Activated CD4-positive, CD25-positive, alpha-beta regulatory T cell treated with anti-CD3 and anti-CD28 coated beads, Interleukin-2, amount 50 U/mL, for 72 hours (primary cell): Measurements from ENCODE around the gene FAM209A.
"Not testable (repeated sequence)": the region's sequence is repeated elsewhere in the genome, so short reads cannot be mapped to it uniquely, and the experiment has no call there.

Experiments
- DNase-seq: peaks from one replicate; pipeline ENCODE4 v3.0.0; 2021

Gene FAM209A, protein sequence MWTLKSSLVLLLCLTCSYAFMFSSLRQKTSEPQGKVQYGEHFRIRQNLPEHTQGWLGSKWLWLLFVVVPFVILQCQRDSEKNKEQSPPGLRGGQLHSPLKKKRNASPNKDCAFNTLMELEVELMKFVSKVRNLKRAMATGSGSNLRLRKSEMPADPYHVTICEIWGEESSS

DNA sequence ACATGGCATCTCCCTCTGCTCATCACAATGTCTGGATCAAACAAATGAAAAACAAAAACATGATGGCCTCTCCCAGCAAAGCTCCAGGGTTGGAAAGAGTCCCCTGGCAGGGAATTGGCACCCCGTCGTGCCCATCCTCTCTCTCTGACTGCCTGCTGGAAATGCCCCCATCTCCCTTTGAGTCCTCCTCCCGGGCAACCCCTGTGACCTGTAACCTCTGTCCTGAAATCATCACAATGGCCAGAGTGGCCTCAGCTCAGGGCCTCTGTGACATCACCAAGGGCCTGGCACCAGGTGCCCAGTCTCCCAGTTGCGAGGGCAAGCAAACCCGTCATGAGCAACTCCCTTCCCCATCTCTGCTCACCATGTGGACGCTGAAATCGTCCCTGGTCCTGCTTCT, at the start of gene FAM209A:
TSS of gene FAM209A (plus strand) at position 301 of the 400 bp plus-strand sequence. CDS start at position 366, 65 bp downstream.
- DNase-seq = not testable (repeated sequence)

DNA sequence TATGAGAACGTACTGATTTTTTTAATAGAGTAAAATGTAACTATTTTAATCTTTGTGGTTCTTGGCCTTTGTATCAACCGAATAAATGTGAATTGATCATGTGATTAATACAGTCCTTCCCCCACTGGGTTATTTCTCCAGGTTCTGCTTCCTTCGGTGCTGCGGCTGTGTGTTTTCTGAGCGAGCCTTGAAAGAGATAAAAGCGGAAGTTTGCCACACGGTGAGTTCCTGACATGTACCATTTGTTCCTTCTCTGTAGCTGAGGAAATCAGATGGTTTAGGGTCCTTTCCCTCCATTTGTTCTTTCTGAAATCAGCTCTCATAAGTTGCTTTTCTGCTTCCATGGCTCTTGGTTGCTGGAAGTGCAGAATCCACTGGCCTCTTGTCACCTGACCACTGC, 40.6 kb upstream of the FAM209A start:
- no peak for DNase-seq

- no peak for DNase-seq
These were observed 37.3 kb upstream of the FAM209A start for GRCh38 chr20:56487216-56487615.

DNA sequence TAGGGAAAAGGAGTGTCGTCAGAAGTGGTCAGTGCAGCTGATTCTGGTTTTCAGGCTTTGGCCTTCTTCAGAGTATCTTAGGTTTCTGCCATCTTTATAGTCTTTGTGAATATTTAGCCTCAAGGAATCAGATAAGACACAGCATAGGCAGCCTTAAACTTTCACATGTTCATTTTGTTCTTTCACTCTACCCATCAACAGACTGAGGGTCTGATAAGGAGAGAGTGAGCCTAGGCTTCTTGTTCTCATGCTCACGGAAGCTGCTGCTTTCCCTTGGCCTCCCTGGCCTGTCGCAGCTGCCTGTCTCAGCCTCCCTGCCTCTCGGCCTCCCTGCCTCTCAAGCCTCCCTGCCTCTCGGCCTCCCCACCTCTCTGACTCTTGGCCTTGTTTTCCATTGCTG, 36.0 kb upstream of the FAM209A start:
- no peak for DNase-seq

DNA sequence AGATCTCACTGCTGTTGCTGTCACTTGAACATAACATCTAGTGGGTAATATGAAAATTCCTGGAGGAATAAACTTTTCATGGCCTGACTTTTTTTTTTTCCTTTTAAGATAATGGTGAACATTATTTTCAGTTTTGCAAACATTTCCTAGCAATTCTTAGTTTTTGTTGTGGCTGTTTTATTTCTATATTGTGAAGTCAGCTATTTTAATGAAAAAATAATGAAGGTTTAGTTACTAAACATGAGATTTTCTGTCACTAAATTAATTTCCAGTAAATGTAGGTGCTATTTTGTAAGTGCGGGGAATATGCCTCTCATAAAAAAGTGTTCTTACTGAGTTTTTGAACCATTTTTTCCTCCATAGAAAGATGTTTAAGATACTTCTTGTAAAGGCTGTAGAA, 23.4 kb upstream of the FAM209A start:
- DNase-seq = no peak

- no peak for DNase-seq
These were observed 20.6 kb upstream of the FAM209A start for GRCh38 chr20:56503916-56504315.

DNA sequence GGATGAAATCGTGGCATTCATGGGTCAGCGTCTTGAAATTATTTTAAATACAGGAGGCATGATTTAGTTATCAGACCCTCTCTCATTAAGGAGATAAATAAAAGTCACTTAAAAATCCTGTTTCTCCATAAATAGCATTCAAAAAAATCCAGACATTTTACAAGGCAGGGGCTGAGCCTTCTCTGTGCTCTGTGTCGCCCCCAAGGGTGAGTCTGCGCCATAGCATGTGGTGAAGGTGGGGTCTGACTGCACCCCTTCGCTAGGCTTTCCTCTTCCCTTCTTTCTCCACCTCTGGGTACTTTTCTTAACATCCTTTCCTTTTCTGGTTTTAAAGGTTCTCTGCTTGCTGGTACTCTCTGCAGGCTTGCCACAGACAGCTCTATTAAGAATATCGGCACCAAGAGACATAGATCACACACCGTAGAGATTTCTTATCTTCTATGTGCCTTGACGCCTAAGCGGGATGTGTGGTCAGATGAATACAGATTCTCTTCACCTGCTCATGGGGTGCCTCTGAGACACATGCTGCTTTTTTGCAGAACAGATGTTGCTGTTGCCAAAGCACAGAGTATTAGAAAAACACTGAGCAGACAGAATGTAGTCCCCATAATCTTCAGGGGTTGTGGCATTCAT, 20.1 kb upstream of the FAM209A start:
- no peak for DNase-seq

- no peak for DNase-seq
These were observed 18.4 kb upstream of the FAM209A start for GRCh38 chr20:56506103-56506502.

- no peak for DNase-seq
These were observed 12.6 kb upstream of the FAM209A start for GRCh38 chr20:56511926-56512325.

DNA sequence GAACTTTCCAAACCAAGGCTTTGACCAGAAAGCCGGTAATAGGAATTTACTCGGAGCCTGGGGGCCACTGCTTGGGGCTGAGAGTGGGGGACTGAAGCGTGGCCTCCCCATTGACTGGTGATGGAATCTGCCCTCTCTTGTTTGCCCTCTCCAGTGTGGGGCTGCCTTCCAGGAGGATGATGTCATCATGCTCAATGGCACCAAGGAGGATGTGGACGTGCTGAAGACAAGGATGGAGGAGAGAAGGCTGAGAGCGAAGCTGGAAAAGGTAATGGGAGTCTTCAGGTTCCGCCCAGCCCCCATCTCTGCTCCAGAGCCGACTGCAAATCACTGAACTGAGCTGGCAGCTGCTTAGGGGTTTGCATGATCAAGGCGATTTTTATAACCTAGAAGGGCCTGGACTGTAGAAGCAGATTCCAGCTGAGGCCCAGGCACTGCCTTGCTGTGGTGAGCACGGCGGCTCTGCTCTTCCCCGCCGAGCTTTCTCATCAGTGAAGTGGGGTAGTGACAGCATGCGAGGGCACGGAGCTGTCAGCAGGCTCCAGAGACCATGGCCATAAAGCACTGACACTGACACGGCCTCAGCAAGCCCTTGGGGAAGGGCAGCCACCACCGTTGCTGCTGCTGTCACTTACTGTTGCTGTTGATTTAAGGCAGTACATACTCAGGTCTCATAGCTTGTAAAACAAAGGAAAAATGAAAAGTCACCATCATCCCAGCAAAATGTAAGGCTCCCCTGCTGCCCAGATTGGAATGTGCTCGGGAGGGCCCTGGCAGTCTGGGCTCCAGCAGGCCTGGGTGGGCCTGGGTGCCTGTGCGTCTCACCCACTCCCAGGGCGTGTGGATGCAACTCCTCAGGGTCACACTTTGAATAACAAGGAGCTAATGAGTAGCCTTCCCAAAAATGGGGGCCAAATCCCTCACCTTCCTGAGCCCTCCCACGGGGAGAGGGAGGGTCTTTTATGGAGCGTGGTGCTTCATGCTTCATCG, 11.1 kb upstream of the FAM209A start:
- no peak for DNase-seq

- DNase-seq = no peak
These were observed 7.9 kb upstream of the FAM209A start for GRCh38 chr20:56516631-56517030.

GRCh38 chr20:56517211-56517610, 7.3 kb upstream of the FAM209A start:
- DNase-seq = no peak

GRCh38 chr20:56517641-56518040, 6.9 kb upstream of the FAM209A start:
- DNase-seq = no peak

DNA sequence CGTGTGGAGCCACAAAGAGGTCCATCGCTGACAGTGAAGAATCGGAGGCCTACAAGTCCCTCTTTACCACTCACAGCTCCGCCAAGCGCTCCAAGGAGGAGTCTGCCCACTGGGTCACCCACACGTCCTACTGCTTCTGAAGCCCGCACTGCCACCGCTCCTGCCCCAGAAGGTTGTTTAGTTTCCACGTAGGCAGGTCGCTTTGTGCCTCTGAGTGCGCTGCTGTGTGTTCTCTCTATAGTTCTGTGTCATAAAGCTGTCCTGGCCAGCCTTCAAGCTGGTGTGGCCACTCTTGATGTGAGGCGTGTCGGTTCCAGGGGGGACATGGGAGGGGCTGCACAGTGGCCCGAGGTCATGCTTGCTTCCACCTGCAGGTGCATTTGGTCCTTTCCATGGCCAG, 6.4 kb upstream of the FAM209A start:
- no peak for DNase-seq

GRCh38 chr20:56518721-56519398, 5.7 kb upstream of the FAM209A start:
- no peak for DNase-seq

GRCh38 chr20:56519551-56519950, 5.0 kb upstream of the FAM209A start:
- DNase-seq = no peak

DNA sequence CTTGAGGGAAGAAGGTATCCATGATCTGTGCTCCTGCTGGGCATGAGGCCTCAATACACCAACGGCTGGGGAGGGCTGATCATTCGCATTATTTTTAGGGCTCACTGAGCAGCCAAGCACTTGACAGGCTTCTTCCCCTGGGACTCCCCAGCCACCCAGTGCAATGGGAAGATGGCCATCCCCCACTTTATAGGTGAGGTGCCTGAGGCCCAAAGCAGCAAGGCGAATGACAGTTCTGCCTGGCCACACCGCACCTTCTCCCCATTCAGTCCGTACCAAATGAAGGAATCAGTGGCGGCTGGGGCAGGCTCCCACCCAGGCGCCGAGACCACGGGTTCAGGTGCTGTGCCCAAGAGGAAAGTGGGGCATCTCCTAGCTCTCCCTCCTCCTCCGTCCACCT, 4.4 kb upstream of the FAM209A start:
- no peak for DNase-seq

GRCh38 chr20:56520746-56521354, 3.7 kb upstream of the FAM209A start:
- DNase-seq = not testable (repeated sequence)

DNA sequence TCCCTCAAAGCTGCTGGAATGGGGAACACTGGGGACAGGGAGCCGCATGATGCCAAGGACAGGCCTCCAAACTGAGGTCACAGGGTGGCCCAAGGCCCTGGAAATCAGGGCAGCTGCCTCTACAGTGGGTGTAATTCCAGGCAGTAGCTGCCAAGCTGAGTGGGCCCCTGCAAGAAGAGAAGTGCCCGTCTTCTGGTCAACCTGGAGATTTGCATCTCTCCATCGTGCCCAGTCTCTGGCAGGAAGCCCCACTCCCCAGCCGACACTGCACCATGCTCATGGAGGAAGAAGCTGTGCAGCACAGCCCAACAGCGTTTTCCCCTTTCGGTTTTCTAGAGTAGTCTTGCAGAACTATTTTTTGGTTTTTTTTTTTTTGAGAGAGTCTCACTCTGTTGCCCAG, 2.2 kb upstream of the FAM209A start:
- no peak for DNase-seq

DNA sequence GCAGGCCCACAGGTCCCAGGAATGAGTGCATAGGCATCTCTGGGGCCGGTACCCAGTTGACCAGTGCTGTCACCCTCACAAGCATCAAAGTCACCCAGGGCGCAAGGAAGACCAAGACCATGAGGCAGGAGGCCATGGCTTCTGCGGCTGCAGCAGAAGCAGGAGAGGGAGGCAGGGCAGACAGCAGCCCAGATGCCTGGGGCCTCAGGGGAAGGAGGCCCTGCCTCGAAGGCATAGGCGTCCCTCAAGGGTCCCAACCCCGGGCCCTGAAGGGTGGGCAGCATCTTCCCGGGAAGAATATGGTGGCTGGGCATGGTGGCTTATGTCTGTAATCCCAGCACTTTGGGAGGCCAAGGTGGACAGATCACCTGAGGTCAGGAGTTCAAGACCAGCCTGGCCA, 3.0 kb downstream of the FAM209A start:
- no peak for DNase-seq

DNA sequence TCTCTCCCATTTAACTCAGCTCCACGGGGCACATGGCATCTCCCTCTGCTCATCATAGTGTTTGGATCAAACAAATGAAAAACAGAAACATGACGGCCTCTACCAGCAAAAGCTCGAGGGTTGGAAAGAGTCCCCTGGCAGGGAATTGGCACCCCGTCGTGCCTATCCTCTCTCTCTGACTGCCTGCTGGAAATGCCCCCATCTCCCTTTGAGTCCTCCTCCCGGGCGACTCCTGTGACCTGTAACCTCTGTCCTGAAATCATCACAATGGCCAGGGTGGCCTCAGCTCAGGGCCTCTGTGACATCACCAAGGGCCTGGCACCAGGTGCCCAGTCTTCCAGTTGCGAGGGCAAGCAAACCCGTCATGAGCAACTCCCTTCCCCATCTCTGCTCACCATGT, 8.4 kb downstream of the FAM209A start, which contains the start of gene FAM209B:
TSS of gene FAM209B (plus strand) at position 301 of the 400 bp plus-strand sequence. CDS start at position 397, 96 bp downstream.
- not testable (repeated sequence) for DNase-seq

DNA sequence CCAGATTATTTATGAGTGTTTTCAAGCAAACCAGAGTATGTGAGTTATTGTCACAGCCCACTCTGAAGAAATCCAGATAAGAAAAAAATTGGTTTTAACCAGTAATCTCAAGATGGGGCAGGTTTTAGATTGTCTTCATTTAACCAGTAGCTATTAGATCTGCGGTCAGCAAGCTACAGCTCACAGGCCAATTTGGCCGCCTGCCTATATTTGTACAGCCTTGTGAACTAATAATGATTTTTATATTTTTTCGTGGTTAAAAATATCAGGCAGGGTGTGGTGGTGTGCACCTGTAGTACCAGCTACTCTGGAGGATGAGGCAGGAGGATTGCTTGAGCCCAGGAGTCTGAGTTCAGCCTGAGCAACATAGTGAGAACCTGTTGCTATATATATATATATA, 13.5 kb downstream of the FAM209A start:
- DNase-seq = no peak

- no peak for DNase-seq
These were observed 15.9 kb downstream of the FAM209A start for GRCh38 chr20:56540415-56540814.
